HFF-Myc (cell line): ENCODE data around the gene MANSC1.

Experiments
- DNase-seq: peaks from one replicate; pipeline ENCODE4 v3.0.0-alpha.2; 2011; ENCODE audit warnings: low read depth; ENCODE audit errors: extremely low read depth
- H3K4me3 ChIP-seq: replicated peaks from 2 replicates; pipeline ENCODE4 v1.5.1; 2011; ENCODE audit warnings: low read depth, mild to moderate bottlenecking, control low read depth, low read length
- CTCF ChIP-seq: IDR thresholded peaks from 2 replicates; pipeline ENCODE4 v1.5.1; 2012; ENCODE audit warnings: mild to moderate bottlenecking, low read depth, low read length, control low read depth; ENCODE audit errors: missing control alignments

Gene MANSC1

GRCh38 chr12:12282202-12282601, 67.8 kb downstream of the MANSC1 start:
- no peak for TF ChIP-seq CTCF
- H3K4me3 ChIP-seq, result no peak overlapping the region
- DNase-seq, result no peak

GRCh38 chr12:12281134-12281533, 68.9 kb downstream of the MANSC1 start:
- no peak for TF ChIP-seq CTCF
- H3K4me3 ChIP-seq, result no peak overlapping the region
- DNase-seq, result no peak

GRCh38 chr12:12278899-12279298, 71.1 kb downstream of the MANSC1 start:
- TF ChIP-seq CTCF, result no peak
- no peak for DNase-seq
- no peak overlapping the region for H3K4me3 ChIP-seq
